ENCODE data around the gene MYLK4.

- TF ChIP-seq POLR2A (IDR thresholded peaks at IDR 0.05), result no peak
- no peak for TF ChIP-seq POLR2AphosphoS5 (IDR thresholded peaks at IDR 0.05)
These were observed 33.3 kb upstream of the MYLK4 start for GRCh38 chr6:2784061-2784460.

Data from transverse colon (tissue), 3 donors.